Endothelial cell of umbilical vein (primary cell): ENCODE results near the gene SLFN5.
"Not testable (repeated sequence)": the region's sequence is repeated elsewhere in the genome, so short reads cannot be mapped to it uniquely, and the experiment has no call there.

Source experiments
- EZH2 ChIP-seq: IDR thresholded peaks from 2 replicates; pipeline ENCODE4 v1.6.1; 2012; ENCODE audit warnings: borderline replicate concordance, low read depth, mild to moderate bottlenecking, moderate library complexity, low read length, inconsistent platforms; ENCODE audit not compliant: severe bottlenecking
- FOS ChIP-seq: IDR thresholded peaks from 2 replicates; pipeline ENCODE4 v1.6.1; 2011; ENCODE audit warnings: mild to moderate bottlenecking, low read length, moderate library complexity, borderline replicate concordance; ENCODE audit not compliant: insufficient read depth
- JUN ChIP-seq: IDR thresholded peaks from 2 replicates; pipeline ENCODE4 v1.6.1; 2011; ENCODE audit warnings: borderline replicate concordance, low read depth; ENCODE audit not compliant: insufficient read length, insufficient read depth
- MYC ChIP-seq: IDR thresholded peaks from one replicate; pipeline ENCODE4 v1.6.1; 2011; ENCODE audit warnings: mild to moderate bottlenecking, low read depth, low read length
- POLR2A ChIP-seq: IDR thresholded peaks from 2 replicates; pipeline ENCODE4 v1.6.1; 2012; ENCODE audit warnings: low read depth, mild to moderate bottlenecking, control low read depth, low read length
- POLR2AphosphoS5 ChIP-seq: IDR thresholded peaks from 2 replicates; pipeline ENCODE4 v1.6.1; 2012; ENCODE audit warnings: low read depth, mild to moderate bottlenecking, control low read depth, low read length, moderate library complexity; ENCODE audit not compliant: insufficient read depth
- TF ChIP-seq, protein P1 (sequence below), 2 donors: IDR thresholded peaks; 1 replicate in 1 of 2; 2 replicates in 1 of 2; pipeline ENCODE4 v1.5.1; 2011; ENCODE audit warnings: low read length in 2 of 2, mild to moderate bottlenecking in 2 of 2, moderate library complexity in 2 of 2, control low read depth in 1 of 2, inconsistent platforms in 1 of 2, low read depth in 1 of 2; ENCODE audit not compliant: insufficient read depth in 1 of 2; ENCODE audit errors: extremely low read depth in 1 of 2
- TF ChIP-seq, protein P2 (sequence below): IDR thresholded peaks from 2 replicates; pipeline ENCODE4 v1.6.1; 2011; ENCODE audit not compliant: insufficient read depth, insufficient read length

DNA sequence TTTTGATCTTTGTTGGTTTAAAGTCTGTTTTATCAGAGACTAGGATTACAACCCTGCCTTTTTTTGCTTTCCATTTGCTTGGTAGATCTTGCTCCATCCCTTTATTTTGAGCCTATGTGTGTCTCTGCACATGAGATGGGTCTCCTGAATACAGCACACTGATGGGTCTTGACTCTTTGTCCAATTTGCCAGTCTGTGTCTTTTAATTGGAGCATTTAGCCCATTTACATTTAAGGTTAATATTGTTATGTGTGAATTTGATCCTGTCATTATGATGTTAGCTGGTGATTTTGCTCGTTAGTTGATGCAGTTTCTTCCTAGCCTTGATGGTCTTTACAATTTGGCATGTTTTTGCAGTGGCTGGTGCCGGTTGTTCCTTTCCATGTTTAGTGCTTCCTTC lies 40.3 kb upstream of the SLFN5 start:
- not testable (repeated sequence) for TF ChIP-seq EZH2, POLR2A, POLR2AphosphoS5, FOS, MYC, JUN
- TF ChIP-seq, protein P1, sequence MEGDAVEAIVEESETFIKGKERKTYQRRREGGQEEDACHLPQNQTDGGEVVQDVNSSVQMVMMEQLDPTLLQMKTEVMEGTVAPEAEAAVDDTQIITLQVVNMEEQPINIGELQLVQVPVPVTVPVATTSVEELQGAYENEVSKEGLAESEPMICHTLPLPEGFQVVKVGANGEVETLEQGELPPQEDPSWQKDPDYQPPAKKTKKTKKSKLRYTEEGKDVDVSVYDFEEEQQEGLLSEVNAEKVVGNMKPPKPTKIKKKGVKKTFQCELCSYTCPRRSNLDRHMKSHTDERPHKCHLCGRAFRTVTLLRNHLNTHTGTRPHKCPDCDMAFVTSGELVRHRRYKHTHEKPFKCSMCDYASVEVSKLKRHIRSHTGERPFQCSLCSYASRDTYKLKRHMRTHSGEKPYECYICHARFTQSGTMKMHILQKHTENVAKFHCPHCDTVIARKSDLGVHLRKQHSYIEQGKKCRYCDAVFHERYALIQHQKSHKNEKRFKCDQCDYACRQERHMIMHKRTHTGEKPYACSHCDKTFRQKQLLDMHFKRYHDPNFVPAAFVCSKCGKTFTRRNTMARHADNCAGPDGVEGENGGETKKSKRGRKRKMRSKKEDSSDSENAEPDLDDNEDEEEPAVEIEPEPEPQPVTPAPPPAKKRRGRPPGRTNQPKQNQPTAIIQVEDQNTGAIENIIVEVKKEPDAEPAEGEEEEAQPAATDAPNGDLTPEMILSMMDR (IDR thresholded peaks at IDR 0.05; ENCODE audit: extremely low read depth in 1 of 2, insufficient read depth in 1 of 2, low read depth in 1 of 2, low read length in 2 of 2), result not testable (repeated sequence)
- TF ChIP-seq, protein P2, sequence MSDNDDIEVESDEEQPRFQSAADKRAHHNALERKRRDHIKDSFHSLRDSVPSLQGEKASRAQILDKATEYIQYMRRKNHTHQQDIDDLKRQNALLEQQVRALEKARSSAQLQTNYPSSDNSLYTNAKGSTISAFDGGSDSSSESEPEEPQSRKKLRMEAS, result not testable (repeated sequence)
